Stimulated activated CD4-positive, alpha-beta T cell treated with anti-CD3 and anti-CD28 coated beads, Interleukin-2, amount 100 ng/mL, for 48 hours (primary cell): Measurements from ENCODE around the gene NR6A1.

Experiments used
- DNase-seq, 2 donors: peaks; one replicate each; pipeline ENCODE4 v3.0.0-alpha.2; 2020

NR6A1 gene

GRCh38 chr9:124600407-124600806 is 170.7 kb downstream of the NR6A1 start:
- DNase-seq: no peak

- DNase-seq: no peak
These were observed 171.9 kb downstream of the NR6A1 start for GRCh38 chr9:124599121-124599795.

DNA sequence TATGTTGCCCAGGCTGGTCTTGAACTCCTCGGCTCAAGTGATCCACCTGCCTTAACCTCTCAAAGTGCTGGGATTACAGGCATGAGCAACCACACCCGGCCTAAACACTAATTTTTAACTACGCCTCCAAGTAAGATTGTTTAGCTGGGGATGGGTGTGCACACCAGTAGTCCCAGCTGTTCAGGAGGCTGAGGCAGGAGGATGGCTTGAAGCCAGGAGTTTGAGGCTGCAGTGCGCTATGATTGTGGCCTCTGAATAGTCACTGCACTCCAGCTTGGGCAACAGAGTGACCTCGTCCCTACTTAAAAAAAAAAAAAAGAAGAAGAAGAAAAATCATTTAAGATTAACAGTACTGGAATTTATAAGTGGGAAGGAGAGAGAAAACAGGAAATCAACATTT is 173.1 kb downstream of the NR6A1 start:
- no peak for DNase-seq

DNA sequence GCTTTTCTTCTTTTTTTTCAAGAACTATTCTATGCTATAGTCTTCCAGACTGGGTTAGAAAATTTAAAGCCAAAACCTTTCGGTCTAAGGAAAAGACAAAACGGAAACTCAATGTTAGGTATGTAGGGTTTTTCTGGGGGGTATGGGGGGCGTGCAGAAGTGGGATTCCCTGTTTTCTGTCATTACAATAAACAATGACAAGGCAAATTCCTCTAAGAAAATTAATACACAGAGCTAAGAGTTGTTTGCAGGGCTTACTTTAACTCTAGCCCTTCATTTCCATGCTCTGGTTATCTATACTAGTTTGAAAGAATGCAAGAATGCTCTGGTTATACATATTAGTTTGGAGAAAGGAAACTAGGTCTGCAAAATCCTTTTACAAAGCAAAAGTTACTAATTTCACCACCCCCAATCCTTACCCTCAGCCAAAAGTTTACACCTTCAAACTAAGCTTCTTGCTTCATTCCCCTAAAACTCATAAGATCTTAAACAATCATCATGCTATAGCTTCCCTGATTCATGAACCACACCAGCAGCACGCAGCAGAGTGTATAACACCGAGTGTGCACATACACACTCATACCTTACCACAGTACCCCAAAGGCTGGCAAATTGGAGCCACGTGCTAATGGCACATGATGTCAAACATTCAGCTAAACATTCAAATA is 174.8 kb downstream of the NR6A1 start:
- no peak for DNase-seq

- DNase-seq: no peak
These were observed 175.4 kb downstream of the NR6A1 start for GRCh38 chr9:124595743-124596142.

DNA sequence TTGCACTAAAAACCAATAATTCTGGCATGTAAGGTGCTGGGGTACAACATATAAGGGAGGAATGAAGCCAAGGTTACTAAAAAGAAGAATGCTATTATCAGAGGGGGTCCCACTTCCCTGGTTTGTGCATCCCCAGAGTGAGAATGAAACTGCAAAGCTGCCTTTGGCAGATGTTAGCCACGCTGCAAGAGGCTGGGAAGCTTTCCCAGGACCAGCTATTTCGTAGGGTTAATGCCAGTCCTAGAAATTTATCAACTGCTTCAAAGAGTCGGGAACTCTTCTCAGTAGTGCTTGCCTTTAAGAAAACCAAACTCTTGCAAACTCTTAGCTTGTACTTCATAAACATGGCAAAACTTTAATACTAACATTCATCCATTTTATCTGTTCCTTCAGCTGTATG is 176.4 kb downstream of the NR6A1 start:
- no peak for DNase-seq

DNA sequence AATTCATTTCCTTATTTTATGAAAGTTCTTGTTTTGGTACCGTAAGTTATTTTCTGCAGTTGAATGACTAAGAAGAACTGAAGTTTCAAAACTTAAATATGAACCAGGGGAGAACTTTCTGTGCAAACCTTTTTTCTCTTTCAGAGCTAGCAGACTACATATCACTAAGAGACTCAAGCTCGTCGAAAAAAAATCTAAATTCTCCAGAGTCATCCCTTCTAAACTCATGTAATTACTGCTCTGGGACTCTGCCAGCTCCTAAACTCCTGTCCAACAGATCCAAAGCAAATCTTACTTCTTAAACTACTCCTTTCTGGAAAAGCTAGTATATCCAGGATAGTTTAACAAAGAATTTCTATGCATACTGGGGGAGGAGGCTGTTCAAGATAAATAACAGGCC is 176.9 kb downstream of the NR6A1 start:
- DNase-seq: no peak

DNA sequence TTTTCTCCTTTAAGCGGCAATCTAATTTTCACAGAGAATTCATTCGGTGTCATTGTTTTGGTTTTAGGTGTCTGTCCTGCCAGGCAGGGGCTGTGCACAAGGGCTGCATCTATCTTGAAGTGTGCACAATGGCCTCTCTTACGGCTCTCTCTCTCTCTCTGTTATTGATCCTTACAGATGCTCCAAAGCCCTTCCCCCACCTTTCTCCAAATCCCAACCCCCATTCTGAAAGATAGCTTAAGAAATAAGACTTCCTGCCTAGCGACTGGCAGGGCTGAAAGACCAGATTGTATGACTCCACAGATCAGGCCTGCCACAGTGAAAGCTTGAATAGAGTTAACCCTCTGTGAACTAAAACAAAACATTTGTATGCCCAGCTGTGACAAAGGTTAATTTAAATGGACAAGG is 177.5 kb downstream of the NR6A1 start:
- DNase-seq: no peak

DNA sequence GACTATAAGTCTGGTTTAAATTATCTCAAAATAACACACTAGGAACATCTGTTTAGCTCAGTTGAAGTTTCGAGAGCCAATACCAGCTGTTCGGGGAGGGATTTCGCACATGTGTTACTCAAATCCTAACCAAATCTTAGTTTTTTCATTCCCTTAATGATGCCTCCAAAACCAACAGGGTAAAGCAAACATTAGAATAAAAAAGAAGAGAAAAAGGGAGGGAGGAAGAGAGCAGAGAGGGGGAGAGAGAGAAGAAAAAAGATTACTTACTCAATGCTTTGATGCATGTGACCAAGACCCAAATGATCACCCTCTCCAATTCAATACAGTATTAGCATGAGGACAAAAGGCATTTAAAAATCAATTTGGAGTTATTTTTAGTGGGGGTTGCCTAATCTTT is 177.9 kb downstream of the NR6A1 start:
- DNase-seq: no peak

DNA sequence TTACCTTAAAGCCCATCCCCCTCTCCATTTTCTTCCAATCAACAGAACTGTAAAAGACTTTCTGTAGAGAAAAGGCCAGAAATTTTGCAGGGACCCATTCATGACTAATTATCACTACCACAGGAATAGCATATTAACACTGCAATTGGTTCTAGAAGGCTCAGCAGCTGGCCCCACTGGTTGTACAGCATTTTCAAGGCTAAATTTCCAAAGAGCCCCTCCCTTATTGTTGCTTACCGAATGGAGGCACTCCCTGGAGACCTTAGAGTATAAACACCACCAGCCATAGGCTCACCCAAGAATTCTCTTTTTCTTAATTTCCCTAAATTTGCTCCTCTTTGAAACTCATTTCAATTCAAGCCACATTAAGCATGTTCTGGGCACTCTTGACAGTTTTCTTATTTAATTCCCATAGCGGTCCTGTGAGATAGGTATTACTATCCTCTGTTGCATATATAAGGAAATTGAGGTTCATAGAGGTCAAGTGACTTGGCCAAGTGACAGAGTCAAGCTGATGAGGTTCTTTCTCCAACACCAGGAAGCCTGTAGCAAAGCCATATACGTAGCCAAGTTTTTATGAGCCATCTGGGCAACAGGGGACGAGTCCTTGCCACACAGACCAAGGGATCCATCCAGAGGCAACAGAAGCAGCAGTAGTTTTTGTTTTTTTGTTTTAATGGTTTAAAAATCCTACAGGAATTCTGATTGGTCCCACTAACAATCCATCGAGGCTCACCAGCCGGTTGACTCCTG is 180.0 kb downstream of the NR6A1 start:
- no peak for DNase-seq

DNA sequence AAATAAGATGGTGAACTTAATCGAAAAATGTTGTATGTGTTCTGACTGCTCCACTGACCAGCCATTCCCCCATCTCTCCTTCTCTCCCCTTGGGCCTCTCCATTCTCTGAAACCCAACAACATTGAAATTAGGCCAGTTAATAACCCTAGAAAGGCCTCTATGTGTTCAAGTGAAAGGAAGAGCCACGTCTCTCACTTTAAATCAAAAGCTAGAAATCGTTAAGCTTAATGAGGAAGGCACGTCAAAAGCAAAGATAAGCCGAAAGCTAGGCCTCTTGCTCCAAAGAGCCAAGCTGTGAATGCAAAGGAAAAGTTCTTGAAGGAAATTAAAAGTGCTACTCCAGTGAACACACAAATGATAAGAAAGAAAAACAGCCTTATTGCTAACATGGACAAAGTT is 186.5 kb downstream of the NR6A1 start:
- no peak for DNase-seq

GRCh38 chr9:124583134-124583533 is 188.0 kb downstream of the NR6A1 start:
- no peak for DNase-seq

DNA sequence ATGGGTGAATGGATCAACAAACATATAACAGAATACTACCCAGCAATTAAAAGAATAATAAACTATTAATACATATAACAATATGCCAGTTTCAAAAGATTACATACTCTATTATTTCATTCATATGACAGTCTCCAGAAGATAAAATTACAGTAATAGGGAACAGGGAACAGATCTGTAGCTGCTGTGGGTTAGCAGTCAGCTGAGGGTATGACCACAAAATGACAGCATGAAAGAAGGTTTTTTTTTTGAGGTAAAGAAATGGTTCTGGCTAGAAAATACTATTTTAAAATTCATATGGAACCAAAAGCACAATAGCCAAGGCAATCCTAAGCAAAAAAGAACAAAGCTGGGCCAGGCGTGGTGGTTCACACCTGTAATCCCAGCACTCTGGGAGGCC is 190.9 kb downstream of the NR6A1 start:
- no peak for DNase-seq

- no peak for DNase-seq
These were observed 194.4 kb downstream of the NR6A1 start for GRCh38 chr9:124576751-124577150.

DNA sequence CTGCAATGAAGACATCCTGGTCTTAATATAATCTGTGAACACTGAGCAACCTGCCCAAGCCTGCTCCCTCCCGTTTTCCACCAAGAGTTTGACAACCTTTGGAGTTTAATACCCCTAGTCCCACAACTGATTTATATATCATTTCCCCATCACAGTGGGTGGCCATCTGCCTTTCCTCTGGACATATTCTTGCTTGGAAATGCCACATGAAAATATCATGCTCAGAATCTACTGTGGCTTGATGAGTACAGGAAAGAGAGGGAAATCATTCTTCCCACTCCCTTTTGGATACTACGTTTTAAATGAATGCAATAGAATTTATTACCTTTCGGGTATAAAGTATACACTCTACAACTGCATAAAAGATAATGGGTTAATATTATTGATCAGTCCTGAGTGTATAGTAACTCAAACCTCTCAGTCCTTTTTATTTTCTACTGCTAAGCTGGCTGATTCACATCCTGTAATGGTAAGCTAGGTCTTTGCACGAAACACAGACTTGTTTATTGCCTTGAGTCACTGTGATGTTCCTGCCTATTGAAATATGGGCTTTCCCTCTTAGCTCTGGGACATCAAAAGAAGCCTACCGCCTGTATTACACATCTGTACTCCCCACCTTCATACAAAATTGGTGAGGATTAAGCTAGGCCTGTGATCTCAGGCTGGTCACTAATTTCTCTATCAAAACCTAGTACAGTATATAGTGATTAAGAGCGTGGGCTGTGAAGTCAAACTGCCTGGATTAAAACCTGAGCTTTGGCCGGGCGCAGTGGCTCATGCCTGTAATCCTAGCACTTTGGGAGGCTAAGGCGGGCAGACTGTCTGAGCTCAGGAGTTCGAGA is 196.4 kb downstream of the NR6A1 start:
- DNase-seq: no peak

DNA sequence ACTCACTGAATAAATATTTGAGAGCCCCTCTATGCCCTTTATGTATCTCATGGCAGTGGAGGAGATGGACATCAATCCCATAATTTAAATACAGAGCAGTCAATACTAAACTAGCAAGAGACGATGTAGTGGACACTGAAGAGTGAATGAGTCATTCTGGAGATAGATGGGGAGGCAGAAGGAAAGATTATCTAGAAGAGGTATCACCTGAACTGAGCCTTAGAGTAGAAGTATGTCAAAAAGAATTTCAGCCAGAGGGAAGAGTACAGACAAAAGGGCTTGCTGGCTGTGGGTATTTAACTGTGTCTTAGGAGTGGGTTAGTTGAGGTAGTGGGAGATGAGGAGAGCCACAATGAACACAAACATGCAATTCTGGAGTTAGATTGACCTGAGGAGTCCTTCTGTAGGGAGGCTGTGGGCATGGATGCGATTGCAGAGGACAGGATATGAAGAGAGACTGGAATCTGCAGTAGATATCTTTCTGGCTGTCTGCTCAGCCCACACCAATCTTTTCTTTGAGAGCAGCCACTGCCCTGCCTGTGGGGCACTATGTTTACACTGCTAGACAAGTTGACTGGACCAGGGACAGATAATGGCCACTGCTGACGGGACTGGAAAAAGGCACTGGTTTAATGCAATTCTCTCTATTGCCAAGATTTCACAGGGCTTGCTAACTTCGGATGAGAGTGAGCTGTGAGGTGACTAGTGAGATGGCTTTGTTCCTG is 200.0 kb downstream of the NR6A1 start:
- DNase-seq: no peak

DNA sequence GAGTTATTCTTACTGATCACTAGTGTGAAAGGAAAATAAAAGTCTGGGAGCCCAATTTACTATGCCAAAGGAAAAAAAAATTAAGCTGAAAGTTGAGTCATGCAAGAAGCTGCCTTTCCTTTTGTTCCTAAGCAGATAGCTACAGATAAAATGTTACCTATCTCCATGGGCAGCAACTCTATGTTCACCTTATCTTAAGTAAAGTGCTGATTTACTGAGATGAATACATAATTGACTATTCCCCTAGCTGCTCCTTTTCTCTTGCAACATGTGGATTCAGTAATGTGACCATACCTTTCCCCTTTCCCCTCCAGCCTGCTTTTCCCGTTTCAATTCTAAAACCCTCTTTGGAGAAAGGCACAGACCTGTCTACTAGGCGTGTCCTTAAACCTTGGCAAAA is 201.2 kb downstream of the NR6A1 start:
- no peak for DNase-seq

- DNase-seq: no peak
These were observed 203.7 kb downstream of the NR6A1 start for GRCh38 chr9:124567362-124567761.

DNA sequence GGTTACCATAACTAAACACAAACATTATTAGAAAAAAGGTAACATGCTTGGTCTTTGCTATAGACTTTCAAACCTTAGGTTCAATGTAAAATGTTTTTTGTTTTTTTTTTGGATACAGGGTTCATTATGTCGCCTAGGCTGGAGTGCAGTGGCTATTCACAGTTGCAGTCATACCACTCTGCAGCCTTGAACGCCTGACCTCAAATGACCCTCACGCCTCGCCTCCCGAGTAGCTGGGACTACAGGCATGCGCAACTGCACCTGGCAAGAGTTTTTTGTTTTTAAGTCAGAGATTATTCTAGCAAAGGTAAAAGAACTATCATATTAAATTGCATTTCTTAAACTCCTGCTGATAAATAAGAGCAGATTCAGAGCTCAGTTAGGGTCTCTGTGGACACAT is 208.8 kb downstream of the NR6A1 start:
- no peak for DNase-seq

- no peak for DNase-seq
These were observed 211.2 kb downstream of the NR6A1 start for GRCh38 chr9:124559871-124560270.

DNA sequence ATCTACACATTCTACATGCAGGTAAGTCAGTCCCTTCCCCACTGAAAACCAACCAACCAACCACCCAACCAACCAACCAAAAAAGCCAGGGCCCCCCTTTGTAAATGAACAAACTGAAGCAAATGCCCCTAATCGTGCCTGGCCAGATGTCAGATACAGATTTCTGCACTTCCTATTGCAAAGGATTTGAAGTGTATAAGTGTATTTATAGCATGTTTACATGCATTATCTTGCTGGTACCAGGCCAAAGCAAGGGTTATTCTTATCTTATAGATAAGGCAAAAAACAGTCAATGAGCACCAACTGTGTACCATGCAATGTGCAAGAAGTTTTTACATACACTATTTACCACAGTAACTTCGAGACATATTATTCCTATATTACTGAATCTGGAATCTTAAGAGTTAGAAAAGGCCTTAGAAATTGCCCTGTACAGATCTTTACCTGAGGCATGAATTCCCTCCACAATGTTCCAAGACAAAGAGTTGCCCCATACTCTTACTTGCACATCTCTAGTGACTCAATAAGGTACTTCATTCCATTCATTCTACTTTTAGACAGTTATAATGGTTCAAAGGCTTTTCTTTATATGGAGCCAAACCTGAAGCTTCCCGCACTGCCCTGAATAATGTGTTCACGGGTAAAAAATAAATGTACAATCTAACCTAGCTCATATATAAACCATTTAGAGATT is 212.2 kb downstream of the NR6A1 start:
- DNase-seq: no peak

DNA sequence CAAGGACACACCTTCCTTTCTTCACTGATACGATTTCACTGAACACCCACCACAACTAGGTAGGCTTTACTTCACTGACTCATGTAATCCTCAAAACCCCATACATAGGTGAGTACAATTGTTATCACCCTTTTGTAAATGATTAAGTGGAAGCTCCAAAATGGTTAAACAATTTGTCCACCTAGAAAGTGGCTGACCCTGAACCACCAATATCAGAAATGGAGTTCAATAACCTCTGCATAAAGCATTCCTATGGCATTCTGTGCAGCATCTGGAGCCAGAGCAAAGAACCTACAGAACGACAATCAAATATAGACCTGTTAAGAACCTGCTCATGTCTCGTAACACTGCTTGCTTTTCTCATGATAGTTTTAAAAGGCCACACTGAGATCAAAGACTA is 213.2 kb downstream of the NR6A1 start:
- no peak for DNase-seq
